Adipose tissue (tissue), 3 donors: ENCODE data around the gene SLC25A26. TPM values are rescaled to one million over a fixed set of nuclear protein-coding genes. Genes with fewer than 3 reads are reported as not detected.
"Not testable (repeated sequence)": the region's sequence is repeated elsewhere in the genome, so short reads cannot be mapped to it uniquely, and the experiment has no call there.

Experiments used
- H3K27ac ChIP-seq: one replicate; pipeline ENCODE4 v1.5.1; 2013; ENCODE audit warnings: low read depth, low read length
- WGBS, 3 donors: extraction: QIAGEN DNeasy Blood & Tissue Kit; methylation state at CpG; one replicate each; pipeline ENCODE4 v1.1.7; 2013; 5-methylcytosine and 5-hydroxymethylcytosine counted together
- polyA plus RNA-seq, 3 donors: library from polyadenylated mRNA; stranded (reverse); fragments of 200-250 nt; gene quantifications; one replicate each; pipeline ENCODE4 v1.2.3, GENCODE V29; 2013
- donor health status: healthy with polysubstance abuse.
- donor health status: Bipolar disorder and iron deficiency.
- donor health status: healthy.

SLC25A26 gene
- polyA plus RNA-seq, 3 donors, result 12.6 to 21.6 (median 13.8) TPM

GRCh38 chr3:66410976-66411375, 190.2 kb downstream of the SLC25A26 start:
- WGBS, 3 donors, result 91 to 98% (median 94%) methylated on average over 7 of the region's 7 CpGs
- no peak overlapping the region for H3K27ac ChIP-seq

DNA sequence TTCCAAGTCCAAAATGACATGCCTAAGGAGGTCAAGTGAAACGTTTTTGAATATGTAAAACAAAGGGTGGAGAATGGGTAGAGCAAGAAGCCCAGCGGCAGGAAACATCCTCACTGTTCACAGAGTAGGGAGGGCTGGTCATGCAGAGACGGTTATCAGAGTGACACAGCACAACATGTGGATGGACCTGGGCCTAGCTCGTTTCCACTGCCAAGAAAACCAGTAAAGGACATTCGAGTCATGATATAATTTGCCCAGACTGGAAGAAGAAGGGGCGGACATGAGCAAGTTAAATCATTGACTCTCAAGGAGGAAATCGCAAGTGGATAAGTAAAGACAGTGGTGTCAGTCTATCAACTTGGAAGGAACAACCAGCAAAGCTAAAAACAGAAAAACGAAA, 190.7 kb downstream of the SLC25A26 start:
- WGBS, 3 donors, result 55 to 61% (median 56%) methylated on average over 8 of the region's 8 CpGs
- no peak overlapping the region for H3K27ac ChIP-seq

DNA sequence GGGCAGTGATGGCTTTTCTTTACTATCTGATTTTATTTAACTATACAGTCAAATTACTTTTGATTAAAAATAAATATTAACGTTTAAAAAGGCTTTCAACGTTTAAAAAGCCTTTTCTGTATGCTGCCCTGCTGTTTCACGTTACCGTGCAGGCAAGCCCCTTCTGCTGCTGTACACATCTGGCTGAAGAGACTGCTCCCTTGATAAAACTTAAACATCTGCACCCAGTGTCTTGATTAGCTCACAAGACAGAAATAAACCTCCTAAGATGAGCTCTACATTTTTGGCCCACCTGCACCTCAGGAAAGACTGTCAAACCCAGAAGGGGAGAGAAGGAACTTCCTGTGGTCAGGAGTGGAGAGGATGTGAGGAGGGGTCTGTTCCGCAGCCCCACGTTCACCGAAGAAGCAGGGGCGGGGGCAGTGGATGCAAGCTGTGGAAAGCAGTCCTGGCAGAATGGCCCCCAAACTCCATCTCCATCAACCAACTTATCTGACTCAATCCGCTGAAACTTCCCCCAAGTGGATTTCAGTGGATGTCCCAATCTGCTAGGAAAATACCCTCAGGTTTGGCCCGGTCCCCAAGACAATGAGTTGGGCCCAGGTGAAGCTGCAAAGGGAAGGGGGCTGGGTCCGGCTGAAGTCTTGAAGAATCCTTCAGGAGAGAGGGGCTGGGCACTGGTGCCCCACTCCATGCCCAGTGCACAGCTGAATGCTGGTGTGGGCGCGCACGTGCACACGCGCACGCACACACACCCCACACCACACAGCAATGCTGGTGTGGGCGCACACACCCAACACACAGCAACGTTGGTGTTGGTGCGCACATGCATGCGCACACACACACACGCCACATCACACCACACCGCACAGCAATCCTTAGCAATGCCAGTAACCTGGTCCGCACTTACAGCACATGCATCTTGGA, 191.4 kb downstream of the SLC25A26 start:
- WGBS, 3 donors, result 84 to 89% (median 85%) methylated on average over 24 of the region's 24 CpGs
- H3K27ac ChIP-seq, result no peak overlapping the region

- 79 to 88% (median 82%) methylated on average over 7 of the region's 7 CpGs for WGBS, 3 donors
- no peak overlapping the region for H3K27ac ChIP-seq
These were observed 192.4 kb downstream of the SLC25A26 start for GRCh38 chr3:66413151-66413751.

- 82 to 95% (median 95%) methylated on average over 5 of the region's 5 CpGs for WGBS, 3 donors
These were observed 194.0 kb downstream of the SLC25A26 start for GRCh38 chr3:66414846-66415245.

DNA sequence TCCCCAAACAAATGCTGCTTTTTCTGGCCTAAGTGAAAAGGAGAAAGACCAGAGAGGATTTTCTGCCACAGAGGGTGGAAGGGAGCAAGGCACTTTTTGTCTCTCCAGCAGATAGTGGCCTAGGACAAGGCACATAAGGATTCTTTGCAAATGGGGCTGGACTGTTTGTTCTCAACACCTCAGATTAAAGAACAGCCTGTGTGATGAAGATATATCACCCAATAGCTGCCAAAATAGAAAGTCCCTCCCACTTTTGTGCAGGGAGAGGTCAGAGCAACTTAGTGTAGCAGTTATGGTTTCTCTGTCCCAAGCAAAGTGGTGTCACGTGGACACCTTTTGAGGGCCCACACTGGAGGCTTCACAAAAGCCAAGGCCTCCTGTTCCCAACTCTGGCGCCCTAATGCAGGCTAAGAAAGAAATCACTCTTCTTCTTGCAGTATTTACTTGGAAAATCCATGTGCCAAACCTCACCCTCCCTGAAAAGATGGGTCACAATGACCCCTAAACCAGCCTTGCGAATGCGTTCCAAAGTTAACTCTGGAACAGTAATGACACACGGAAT, 195.1 kb downstream of the SLC25A26 start:
- WGBS, 3 donors, result 53 to 71% (median 68%) methylated on average over 5 of the region's 5 CpGs
- no peak overlapping the region for H3K27ac ChIP-seq

More at GRCh38 chr3:66414846-66415245, 194.0 kb downstream of the SLC25A26 start:
- H3K27ac ChIP-seq, result no peak overlapping the region

GRCh38 chr3:66416556-66417304, 195.9 kb downstream of the SLC25A26 start:
- 49 to 83% (median 83%) methylated on average over 14 of the region's 14 CpGs for WGBS, 3 donors
- H3K27ac ChIP-seq, result no peak overlapping the region

DNA sequence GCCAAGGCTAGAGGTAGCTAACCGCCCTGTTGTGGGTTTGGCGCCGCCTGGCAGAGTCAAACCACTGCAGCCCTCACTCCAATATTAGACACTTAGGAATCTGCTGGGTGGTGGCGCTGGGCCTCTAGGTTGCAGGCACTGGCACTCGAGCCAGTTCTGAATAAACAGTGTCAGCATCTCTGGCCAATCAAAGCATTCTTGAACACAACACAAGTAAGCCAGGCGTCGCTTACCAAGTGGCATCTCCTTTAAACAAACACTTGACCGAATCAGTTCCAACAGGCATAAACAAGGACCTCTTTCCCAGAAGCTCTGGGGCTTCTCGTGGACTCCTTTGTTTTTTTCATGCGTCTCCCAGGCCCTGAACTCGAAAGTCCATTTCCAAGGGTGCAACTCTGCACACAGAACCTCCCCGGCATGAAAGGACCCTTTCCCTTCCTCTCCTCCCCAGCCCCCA, 197.7 kb downstream of the SLC25A26 start:
- 47 to 88% (median 71%) methylated on average over 12 of the region's 12 CpGs for WGBS, 3 donors

GRCh38 chr3:66419036-66419435, 198.2 kb downstream of the SLC25A26 start:
- H3K27ac ChIP-seq, result no peak overlapping the region
- WGBS, 3 donors, result 59 to 96% (median 93%) methylated on average over 14 of the region's 14 CpGs

More for the DNA sequence above, 197.7 kb downstream of the SLC25A26 start:
- H3K27ac ChIP-seq, result no peak overlapping the region

DNA sequence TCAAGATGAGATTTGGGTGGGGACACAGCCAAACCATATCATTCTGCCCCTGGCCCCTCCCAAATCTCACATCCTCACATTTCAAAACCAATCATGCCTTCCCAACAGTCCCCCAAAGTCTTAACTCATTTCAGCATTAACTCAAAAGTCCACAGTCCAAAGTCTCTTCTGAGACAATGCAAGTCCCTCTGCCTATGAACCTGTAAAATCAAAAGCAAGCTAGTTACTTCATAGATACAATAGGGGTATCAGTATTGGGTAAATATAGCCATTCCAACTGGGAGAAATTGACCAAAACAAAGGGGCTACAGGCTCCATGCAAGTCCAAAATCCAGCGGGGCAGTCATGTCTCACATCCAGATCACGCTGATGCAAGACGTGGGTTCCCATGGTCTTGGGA, 200.3 kb downstream of the SLC25A26 start:
- WGBS, 3 donors, result 93 to 99% (median 99%) methylated on average over 3 of the region's 3 CpGs
- not testable (repeated sequence) for H3K27ac ChIP-seq

DNA sequence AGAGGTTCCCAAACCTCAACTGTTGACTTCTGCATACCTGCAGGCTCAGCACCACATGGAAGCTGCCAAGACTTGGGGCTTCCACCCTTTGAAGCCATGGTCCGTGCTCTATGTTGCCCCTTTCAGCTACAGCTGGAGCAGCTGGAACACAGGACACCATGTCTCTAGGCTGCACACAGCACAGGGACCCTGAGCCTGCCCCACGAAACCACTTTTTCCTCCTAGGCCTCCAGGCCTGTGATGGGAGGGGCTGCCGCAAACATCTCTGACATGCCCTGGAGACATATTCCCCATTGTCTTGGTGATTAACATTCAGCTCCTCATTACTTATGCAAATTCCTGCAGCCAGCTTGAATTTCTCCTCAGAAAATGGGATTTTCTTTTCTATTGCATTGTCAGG, 201.1 kb downstream of the SLC25A26 start:
- WGBS, 3 donors, result 97 to 100% (median 98%) methylated on average over 3 of the region's 3 CpGs
- H3K27ac ChIP-seq, result not testable (repeated sequence)

- no peak overlapping the region for H3K27ac ChIP-seq
These were observed 203.0 kb downstream of the SLC25A26 start for GRCh38 chr3:66423791-66424190.

DNA sequence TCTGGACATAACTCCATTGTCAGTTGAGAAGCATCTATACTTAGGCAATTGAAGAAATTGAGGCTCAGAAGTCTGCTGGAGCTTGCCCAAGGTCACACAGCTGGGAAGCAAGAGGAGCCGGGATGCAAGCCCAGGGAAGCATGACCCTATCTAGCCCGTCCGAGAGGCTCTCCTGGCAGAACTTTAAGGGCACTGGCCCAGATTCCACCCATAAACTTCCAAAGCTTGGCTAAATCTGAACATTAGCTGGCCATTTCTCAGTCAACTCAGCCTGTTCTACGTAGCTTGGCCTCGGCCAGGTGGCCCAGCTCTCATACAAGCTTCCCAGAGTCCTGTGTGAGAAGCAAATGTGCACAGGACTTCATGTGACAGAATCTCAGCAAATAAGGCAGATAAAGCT, 204.2 kb downstream of the SLC25A26 start:
- no peak overlapping the region for H3K27ac ChIP-seq
- 25 to 59% (median 42%) methylated on average over 5 of the region's 5 CpGs for WGBS, 3 donors

More at GRCh38 chr3:66423791-66424190, 203.0 kb downstream of the SLC25A26 start:
- WGBS, 3 donors, result 35 to 50% (median 39%) methylated on average over 3 of the region's 3 CpGs

- H3K27ac ChIP-seq, result no peak overlapping the region
- WGBS, 3 donors, result 34 to 92% (median 91%) methylated on average over 7 of the region's 7 CpGs
These were observed 204.8 kb downstream of the SLC25A26 start for GRCh38 chr3:66425576-66426114.

GRCh38 chr3:66426135-66426534, 205.3 kb downstream of the SLC25A26 start:
- 56 to 67% (median 64%) methylated on average over 1 of the region's 1 CpG for WGBS, 3 donors
- H3K27ac ChIP-seq, result no peak overlapping the region

DNA sequence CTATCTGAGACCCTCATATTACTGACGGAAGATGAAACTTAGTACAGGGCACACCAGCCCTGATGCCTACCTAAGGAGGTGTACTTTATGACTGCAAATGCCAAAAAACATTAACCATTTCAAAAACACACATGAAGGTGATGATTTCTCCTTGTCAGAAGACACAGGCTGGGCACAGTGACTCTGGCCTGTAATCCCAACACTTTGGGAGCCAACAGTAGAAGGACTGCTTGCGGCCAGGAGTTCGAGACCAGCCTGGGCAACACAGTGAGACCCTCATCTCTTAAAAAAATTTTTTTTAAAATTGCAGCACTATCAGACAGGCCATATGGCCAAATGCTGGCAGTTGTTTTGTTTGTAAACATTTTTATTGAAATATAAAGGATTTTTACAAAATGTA, 206.6 kb downstream of the SLC25A26 start:
- no peak overlapping the region for H3K27ac ChIP-seq
- WGBS, 3 donors, result 90 to 97% (median 94%) methylated on average over 3 of the region's 3 CpGs

- WGBS, 3 donors, result 48 to 88% (median 83%) methylated on average over 5 of the region's 5 CpGs
- no peak overlapping the region for H3K27ac ChIP-seq
These were observed 207.2 kb downstream of the SLC25A26 start for GRCh38 chr3:66427951-66428474.
